ENCODE measurements around the gene ERC2.

ERC2 gene

GRCh38 chr3:55965776-55966175 lies 502.5 kb downstream of the ERC2 start:
- no peak for FAIRE-seq

GRCh38 chr3:55964491-55964985 lies 503.7 kb downstream of the ERC2 start:
- FAIRE-seq, result no peak

GRCh38 chr3:55963601-55964000 lies 504.7 kb downstream of the ERC2 start:
- FAIRE-seq, result no peak

- FAIRE-seq, result no peak
Observed at GRCh38 chr3:55959471-55960080, 508.7 kb downstream of the ERC2 start.

GRCh38 chr3:55958605-55959004 lies 509.7 kb downstream of the ERC2 start:
- no peak for FAIRE-seq

GRCh38 chr3:55955891-55956477 lies 512.3 kb downstream of the ERC2 start:
- no peak for FAIRE-seq

GRCh38 chr3:55951388-55951787 lies 516.9 kb downstream of the ERC2 start:
- FAIRE-seq, result no peak

GRCh38 chr3:55947406-55947805 lies 520.9 kb downstream of the ERC2 start:
- no peak for FAIRE-seq

GRCh38 chr3:55946574-55947160 lies 521.6 kb downstream of the ERC2 start:
- no peak for FAIRE-seq

- no peak for FAIRE-seq
Observed at GRCh38 chr3:55942868-55943267, 525.4 kb downstream of the ERC2 start.

GRCh38 chr3:55939287-55939686 lies 529.0 kb downstream of the ERC2 start:
- no peak for FAIRE-seq

GRCh38 chr3:55937301-55937700 lies 531.0 kb downstream of the ERC2 start:
- FAIRE-seq, result no peak

GRCh38 chr3:55936549-55937052 lies 531.7 kb downstream of the ERC2 start:
- FAIRE-seq, result no peak

- no peak for FAIRE-seq
Observed at GRCh38 chr3:55935241-55935640, 533.0 kb downstream of the ERC2 start.

GRCh38 chr3:55934771-55935170 lies 533.5 kb downstream of the ERC2 start:
- no peak for FAIRE-seq

- no peak for FAIRE-seq
Observed at GRCh38 chr3:55929154-55929869, 539.0 kb downstream of the ERC2 start.

GRCh38 chr3:55923626-55924025 lies 544.6 kb downstream of the ERC2 start:
- no peak for FAIRE-seq

GRCh38 chr3:55923207-55923606 lies 545.1 kb downstream of the ERC2 start:
- FAIRE-seq, result no peak

- no peak for FAIRE-seq
Observed at GRCh38 chr3:55912880-55913279, 555.4 kb downstream of the ERC2 start.

GRCh38 chr3:55911266-55911665 lies 557.0 kb downstream of the ERC2 start:
- no peak for FAIRE-seq

GRCh38 chr3:55910543-55910942 lies 557.7 kb downstream of the ERC2 start:
- FAIRE-seq, result no peak

GRCh38 chr3:55909373-55909772 lies 558.9 kb downstream of the ERC2 start:
- FAIRE-seq, result no peak

GRCh38 chr3:55907616-55908015 lies 560.7 kb downstream of the ERC2 start:
- no peak for FAIRE-seq

- FAIRE-seq, result no peak
Observed at GRCh38 chr3:55906896-55907295, 561.4 kb downstream of the ERC2 start.

Measured in TTC549 (cell line).